Smooth muscle cell (in vitro differentiated cells): ENCODE results near the gene RPL3. TPM values are rescaled to one million over a fixed set of nuclear protein-coding genes. Genes with fewer than 3 reads are reported as not detected.

Source experiments
- DNase-seq: peaks from one replicate; lab custom pipeline; 2025; ENCODE audit not compliant: unreplicated experiment; lab: John Stamatoyannopoulos, UW
- H2AFZ ChIP-seq: fragments of 200-600 bp; sonication (generic); 2 replicates; pipeline ENCODE4 v1.6.0; 2016; ENCODE audit warnings: antibody characterized with exemption, low read depth, mild to moderate bottlenecking
- H3F3A ChIP-seq: fragments of 200-600 bp; sonication (generic); 2 replicates; pipeline ENCODE4 v1.6.0; 2017; ENCODE audit warnings: antibody characterized with exemption, low read depth
- H3K27ac ChIP-seq: fragments of 200-600 bp; sonication (generic); 2 replicates; pipeline ENCODE4 v1.5.1; 2016; ENCODE audit warnings: low read depth, mild to moderate bottlenecking
- H3K27me3 ChIP-seq: fragments of 200-600 bp; sonication (generic); 2 replicates; pipeline ENCODE4 v1.6.1; 2016; ENCODE audit warnings: low read depth, mild to moderate bottlenecking
- H3K36me3 ChIP-seq: fragments of 200-600 bp; sonication (generic); 2 replicates; pipeline ENCODE4 v1.5.1; 2016; ENCODE audit warnings: low read depth
- H3K4me1 ChIP-seq: fragments of 200-600 bp; sonication (generic); 2 replicates; pipeline ENCODE4 v1.5.1; 2016; ENCODE audit warnings: low read depth
- H3K4me2 ChIP-seq: fragments of 200-600 bp; sonication (generic); 2 replicates; pipeline ENCODE4 v1.6.0; 2016; ENCODE audit warnings: mild to moderate bottlenecking
- H3K4me3 ChIP-seq: fragments of 200-600 bp; sonication (generic); 2 replicates; pipeline ENCODE4 v1.5.1; 2016; ENCODE audit warnings: mild to moderate bottlenecking
- H3K79me2 ChIP-seq: fragments of 200-600 bp; sonication (generic); 2 replicates; pipeline ENCODE4 v1.6.0; 2016; ENCODE audit warnings: low read depth, mild to moderate bottlenecking
- H3K9ac ChIP-seq: fragments of 200-600 bp; sonication (generic); 2 replicates; pipeline ENCODE4 v1.6.0; 2016; ENCODE audit warnings: low read depth
- H3K9me3 ChIP-seq: fragments of 200-600 bp; sonication (generic); replicated peaks from 2 replicates; pipeline ENCODE4 v1.5.1; 2016; ENCODE audit warnings: low read depth
- H4K20me1 ChIP-seq: fragments of 200-600 bp; sonication (generic); 2 replicates; pipeline ENCODE4 v1.6.0; 2016; ENCODE audit warnings: low read depth
- CTCF ChIP-seq: fragments of 200-600 bp; sonication (generic); IDR thresholded peaks from 2 replicates; pipeline ENCODE4 v1.5.1; 2017; ENCODE audit warnings: borderline replicate concordance, mild to moderate bottlenecking, antibody characterized with exemption; ENCODE audit not compliant: insufficient read depth, poor library complexity, severe bottlenecking
- WGBS: methylation state at CpG from one replicate; pipeline ENCODE4 v1.1.7; 2016; ENCODE audit warnings: low lambda C conversion rate; 5-methylcytosine and 5-hydroxymethylcytosine counted together
- polyA plus RNA-seq: library from polyadenylated mRNA; unstranded; fragments of >200 nt; fragmentation: Nextera tagmentation; extraction: Ambion mirVana; gene quantifications from 2 replicates; pipeline ENCODE4 v1.2.1, GENCODE V29; 2016
- total RNA-seq: library from RNA; depleted of rRNA; stranded (reverse); fragments of >200 nt; gene quantifications from 2 replicates; pipeline ENCODE4 v1.2.3, GENCODE V29; 2014

RPL3 gene
- total and polyA plus RNA-seq, 2 experiments from 2014 or later, result 717 to 1,022 TPM

DNA sequence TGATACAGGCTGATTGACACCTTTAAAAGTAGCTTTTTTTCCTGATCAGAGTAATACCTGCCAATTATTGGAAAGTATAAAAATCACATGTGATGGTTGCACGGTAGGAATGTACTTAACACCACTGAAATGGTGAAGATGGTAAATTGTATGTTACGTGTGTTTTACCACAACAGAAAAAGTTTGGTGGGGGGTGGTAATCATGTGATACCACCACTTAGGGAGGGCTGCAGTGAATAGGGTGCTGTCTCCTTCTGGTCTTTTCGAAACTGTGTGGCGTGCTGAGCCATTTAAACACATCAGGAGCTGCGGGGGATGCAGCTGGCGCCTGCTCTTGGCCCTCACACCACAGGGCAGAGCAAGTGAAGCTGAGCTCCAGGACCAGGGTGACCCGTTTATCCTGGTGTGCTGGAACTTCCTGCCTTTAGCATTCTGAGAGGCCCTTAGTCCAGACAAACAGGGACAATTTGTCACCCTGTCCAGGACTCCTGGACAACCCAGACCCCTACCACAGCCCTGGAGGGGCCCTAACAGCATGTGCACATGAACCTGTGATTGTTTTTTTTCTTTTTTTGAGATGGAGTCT lies 33.0 kb upstream of the RPL3 start:
- Histone ChIP-seq H3K4me3 (no peak overlapping the region), H3K4me1 (peaks cover 11% of the 10 kb centered on the region), H2AFZ (no peak overlapping the region), H3K27me3 (no peaks in the 10 kb centered on the region), H3K4me2 (no peak overlapping the region), H3K9me3 (no peaks in the 10 kb centered on the region), H3F3A (no peaks in the 10 kb centered on the region), H3K27ac (no peak overlapping the region), H3K9ac (no peak overlapping the region), H3K36me3 (no peaks in the 10 kb centered on the region), H3K79me2 (no peaks in the 10 kb centered on the region), H4K20me1 (peaks cover 22% of the 10 kb centered on the region)
- no peak for TF ChIP-seq CTCF
- DNase-seq, result no peak
- 92% methylated on average over 7 of the region's 7 CpGs for WGBS

DNA sequence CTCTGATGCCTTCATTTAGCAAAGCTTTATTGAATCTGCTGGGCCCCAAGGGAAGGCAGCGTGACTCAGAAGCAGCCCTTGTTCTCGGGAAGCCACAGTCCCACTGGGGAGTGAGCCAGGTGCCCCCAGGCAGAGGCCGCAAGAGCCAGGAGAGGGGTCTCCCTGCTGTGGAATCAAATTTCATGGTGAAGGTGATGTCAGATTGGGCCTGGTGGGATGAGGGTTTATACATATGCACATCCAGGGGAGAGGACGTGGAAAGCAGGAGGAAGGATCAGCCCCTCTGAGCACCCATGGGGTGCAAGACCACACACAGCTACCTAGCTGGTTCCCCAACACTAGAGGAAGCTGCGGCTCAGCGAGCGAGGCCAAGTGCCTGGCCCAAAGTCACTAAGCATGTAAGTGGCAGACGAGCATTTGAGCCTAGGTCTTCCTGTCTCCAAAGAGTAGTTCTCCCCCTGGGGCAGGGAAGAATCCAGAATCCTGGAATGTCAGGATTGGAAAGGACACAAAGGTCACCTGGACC lies 32.3 kb upstream of the RPL3 start:
- Histone ChIP-seq H4K20me1 (peaks cover 19% of the 10 kb centered on the region), H3K27ac (no peak overlapping the region), H3K9me3 (no peaks in the 10 kb centered on the region), H3K27me3 (no peaks in the 10 kb centered on the region), H3K4me1 (peaks cover 11% of the 10 kb centered on the region), H3K4me2 (peak overlapping the region; percentile 92), H3K4me3 (no peak overlapping the region), H2AFZ (no peak overlapping the region), H3K9ac (no peak overlapping the region), H3K79me2 (no peaks in the 10 kb centered on the region), H3K36me3 (no peaks in the 10 kb centered on the region), H3F3A (no peaks in the 10 kb centered on the region)
- WGBS, result 50% methylated on average over 8 of the region's 8 CpGs
- no peak for TF ChIP-seq CTCF
- DNase-seq, result no peak

DNA sequence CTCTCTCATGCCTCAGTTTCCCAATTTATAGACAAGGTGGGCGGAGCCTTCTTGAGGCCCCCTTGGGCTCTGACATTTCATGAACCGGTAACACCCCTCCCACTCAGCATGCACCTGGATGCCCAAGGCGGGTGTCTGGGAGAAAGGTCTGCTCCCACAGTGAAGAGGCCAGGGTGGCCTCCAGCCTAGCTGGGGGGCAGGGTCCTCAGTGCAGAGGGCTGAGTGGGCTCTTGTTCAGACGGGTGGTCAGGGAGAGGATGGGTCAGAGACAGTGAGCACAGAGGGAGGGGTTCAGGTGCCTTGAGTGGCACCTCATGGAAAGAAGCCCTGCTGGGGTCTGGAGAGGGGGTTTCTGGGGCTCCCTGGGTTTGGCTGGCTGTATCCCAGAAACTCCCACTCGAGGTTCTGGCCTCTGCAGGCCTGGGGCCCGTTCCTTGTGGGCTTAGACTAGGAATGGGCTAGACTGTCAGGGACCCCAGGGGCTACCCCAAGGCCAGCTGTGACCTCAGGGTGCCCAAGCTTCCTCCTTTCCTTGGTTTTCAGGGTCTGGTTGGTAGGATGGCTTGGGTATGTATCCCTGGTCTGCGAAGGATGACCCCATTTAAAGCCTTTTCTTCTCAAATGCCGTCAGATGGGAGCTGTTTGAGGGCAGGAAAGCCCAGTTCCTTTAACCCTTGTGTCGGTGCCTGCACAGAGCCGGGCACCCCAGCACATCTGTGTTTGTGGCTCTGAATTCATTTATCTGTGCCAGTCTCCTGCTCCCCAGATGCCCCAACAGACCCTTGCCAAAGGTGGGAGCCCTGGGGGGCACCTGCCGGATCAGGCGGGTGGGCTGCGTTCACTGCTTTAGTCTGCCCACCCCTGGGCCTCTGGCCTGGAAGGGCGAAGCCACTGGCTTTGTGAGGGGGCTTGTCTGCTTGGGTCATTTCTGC lies 31.6 kb upstream of the RPL3 start:
- Histone ChIP-seq H3F3A (no peaks in the 10 kb centered on the region), H4K20me1 (peaks cover 19% of the 10 kb centered on the region), H3K4me2 (peak overlapping the region; percentile 92), H3K9ac (no peak overlapping the region), H3K4me3 (peak overlapping the region; percentile 68), H3K9me3 (no peaks in the 10 kb centered on the region), H3K36me3 (no peaks in the 10 kb centered on the region), H2AFZ (no peak overlapping the region), H3K27me3 (no peaks in the 10 kb centered on the region), H3K79me2 (no peaks in the 10 kb centered on the region), H3K4me1 (peaks cover 11% of the 10 kb centered on the region), H3K27ac (no peak overlapping the region)
- 74% methylated on average over 14 of the region's 14 CpGs for WGBS
- TF ChIP-seq CTCF, result no peak
- no peak for DNase-seq
